GM21786 (cell line): ENCODE results near the gene TYRO3.

Source experiments
- ATAC-seq: cut with Tn5 transposase; IDR thresholded peaks from one replicate; pipeline ENCODE4 v1.9.1; 2021; ENCODE audit not compliant: unreplicated experiment

The TYRO3 gene

GRCh38 chr15:41603411-41603935 is 44.5 kb downstream of the TYRO3 start:
- ATAC-seq, result no peak

DNA sequence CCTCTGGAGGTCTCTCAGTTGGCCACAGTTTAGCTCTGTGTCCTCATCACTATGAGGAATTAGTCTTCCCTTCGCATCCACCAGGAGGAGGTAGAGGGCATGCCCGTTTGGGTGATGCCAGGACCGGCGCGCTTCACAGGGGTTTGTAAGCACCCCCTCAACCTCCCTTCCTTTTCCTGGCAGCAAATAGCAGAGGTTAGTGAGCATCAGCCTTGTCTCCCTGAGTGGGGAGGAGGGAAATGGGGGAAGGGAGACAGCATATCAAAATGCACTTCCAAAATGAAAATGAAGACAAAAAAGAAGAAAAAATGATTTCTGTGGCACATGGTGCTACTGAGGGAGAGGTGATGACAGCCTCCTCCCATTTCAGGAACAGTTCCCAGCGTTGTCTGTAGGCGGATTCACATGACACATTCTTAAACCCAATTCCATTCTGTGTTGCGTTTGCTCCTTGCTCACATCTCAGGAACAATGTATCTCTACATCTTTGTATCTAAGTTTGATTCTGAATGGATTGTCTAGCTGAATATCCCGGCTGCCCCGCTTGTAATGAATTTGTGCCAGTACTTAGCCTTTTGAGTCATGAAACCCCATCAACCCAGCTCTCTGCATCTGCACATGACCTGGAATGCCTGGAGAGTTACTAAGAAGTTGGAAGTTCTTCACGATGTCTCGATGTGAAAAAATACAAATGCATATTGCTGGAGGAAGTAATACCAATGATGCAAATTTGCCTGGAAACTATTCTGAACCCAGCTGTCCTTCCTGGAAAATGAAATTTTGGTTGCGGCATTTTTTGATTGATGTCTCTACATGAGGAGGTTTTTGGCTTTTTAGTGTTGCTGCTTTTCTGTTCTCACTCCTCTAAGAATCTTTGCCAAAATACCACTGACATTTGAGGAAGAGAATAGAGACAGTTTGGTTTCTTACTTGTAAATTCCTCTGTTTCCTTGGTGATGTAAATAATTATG is 45.2 kb downstream of the TYRO3 start:
- no peak for ATAC-seq

DNA sequence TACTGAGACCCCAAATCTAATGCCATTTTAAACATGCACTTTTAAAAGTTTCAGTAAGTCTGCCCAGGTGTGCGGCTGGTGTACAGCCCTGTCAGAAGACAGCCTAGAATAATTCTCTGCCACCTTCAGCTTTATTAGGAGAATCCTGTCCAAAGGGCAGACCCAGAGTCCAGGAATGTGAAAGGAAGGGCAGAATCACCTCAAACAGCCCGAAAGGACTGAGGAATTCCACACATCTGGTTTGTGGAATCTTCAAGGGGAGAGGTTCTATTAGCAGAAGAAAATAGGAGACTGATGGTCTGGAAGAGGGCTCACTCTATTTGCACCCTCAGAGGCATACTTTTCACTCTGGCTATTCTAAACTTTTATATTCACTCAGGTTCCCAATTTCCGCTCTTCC is 46.6 kb downstream of the TYRO3 start:
- ATAC-seq, result no peak

- ATAC-seq, result no peak
Observed at GRCh38 chr15:41606997-41607396, 48.0 kb downstream of the TYRO3 start.

GRCh38 chr15:41609123-41609522 is 50.1 kb downstream of the TYRO3 start:
- no peak for ATAC-seq

DNA sequence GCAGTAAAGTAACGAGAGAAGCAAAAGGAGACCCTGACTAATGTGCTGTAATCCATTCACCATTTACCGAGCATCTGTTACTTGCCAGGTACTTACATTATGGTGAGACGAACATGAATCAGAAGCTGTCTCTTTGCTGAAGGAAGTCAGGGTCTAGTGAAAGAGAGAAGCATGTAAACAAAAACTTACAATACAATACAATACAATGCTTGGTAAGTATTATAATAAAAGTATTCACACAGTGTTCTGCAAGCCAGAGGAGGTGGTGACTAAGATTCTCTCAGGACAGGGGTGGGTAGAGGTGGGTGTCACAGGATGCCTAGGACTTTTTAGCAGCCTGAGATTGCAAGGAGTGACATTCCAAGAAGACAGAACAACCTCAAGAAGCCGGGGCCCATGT is 51.0 kb downstream of the TYRO3 start:
- ATAC-seq, result no peak

DNA sequence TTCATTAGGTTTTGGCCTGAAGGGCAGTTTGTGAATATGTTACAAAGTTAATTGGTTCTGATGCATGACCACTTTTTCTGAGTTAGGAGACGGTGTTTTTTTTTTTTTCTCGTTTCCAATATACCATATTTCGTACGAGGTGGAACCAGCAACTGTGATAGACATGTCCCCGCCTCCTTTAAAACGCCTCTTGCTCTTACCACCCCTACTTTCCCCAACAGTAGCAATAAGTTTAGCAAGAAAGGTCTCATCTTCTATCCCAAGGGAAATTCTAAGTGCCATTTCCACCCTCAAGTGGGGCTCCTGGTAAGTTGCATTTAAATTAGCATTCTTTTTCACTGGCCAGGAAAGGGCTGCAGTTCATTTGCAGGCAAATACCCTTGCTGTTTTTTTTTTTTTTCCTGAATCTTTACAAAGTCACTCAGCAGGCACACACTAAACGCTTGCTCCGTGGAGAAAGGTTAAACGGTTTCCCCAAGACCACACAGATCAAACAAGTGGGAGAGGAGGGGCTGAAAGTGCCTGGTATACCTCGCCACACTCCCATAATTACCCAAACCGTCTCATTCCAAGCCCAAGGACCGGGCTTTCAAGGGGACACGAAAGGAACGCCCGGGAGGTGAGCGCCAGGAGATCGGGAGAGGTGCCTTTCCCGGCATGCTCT is 61.7 kb downstream of the TYRO3 start:
- no peak for ATAC-seq

GRCh38 chr15:41621200-41622193 is 62.5 kb downstream of the TYRO3 start:
- ATAC-seq, result no peak

GRCh38 chr15:41622901-41623300 is 63.9 kb downstream of the TYRO3 start:
- ATAC-seq, result no peak

- no peak for ATAC-seq
Observed at GRCh38 chr15:41627203-41627602, 68.2 kb downstream of the TYRO3 start.

GRCh38 chr15:41629463-41629862 is 70.5 kb downstream of the TYRO3 start:
- no peak for ATAC-seq

DNA sequence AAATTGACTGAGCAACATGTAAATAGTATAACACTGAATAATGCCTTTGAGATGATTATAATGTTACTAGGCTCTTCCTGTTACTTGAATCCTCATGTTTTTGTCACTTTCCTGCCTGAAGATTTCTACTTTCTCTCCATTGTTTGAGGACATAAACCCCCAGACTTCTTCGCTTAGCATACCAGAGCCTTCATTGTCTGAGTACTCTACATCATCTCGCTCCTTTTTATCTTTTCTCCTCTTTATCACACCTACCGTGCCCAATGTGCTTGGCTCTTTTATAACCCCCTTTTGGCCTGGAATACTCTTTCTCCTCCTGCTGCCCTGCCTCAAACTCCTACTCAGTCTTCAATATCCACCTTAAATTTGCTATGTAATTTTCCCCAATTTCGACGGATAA is 70.9 kb downstream of the TYRO3 start:
- ATAC-seq, result no peak

GRCh38 chr15:41630616-41631217 is 71.7 kb downstream of the TYRO3 start:
- ATAC-seq, result no peak

- no peak for ATAC-seq
Observed at GRCh38 chr15:41631880-41632470, 73.0 kb downstream of the TYRO3 start.
